Measurements from ENCODE around the gene CEL.

GRCh38 chr9:133059623-133060022 lies 2.2 kb upstream of the CEL start:
- TF ChIP-seq POLR2A (IDR thresholded peaks at IDR 0.05): no peak
- TF ChIP-seq CTCF (IDR thresholded peaks at IDR 0.05): no peak
